Measurements from ENCODE around the gene USB1.

Gene USB1

DNA sequence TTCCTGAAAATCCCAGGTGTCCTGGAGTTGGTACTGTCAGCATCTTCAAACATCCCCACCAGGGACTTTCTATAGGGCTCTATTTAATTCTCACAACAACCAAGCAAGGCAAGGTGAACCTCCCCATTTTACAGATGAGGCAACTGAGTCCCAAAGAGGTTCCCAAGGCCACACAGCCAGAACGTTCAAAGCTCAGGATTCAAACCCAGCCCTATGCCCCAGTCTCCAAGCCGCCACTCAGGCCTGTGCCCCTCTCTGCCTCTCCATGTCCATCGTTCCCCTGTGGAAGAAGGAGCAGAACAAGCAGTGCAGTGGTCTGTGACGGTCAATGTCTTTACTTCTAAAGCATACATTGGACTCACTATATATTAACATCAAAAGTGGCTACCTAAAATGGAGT, 6.8 kb upstream of the USB1 start:
- Mint-ChIP-seq H3K4me3 (no peak overlapping the region), H3K4me1 (ENCODE audit: low read depth) (peaks cover 54% of the 10 kb centered on the region), H3K27me3 (no peaks in the 10 kb centered on the region), H3K9me3 (no peaks in the 10 kb centered on the region), H3K27ac (no peak overlapping the region), H3K36me3 (ENCODE audit: low read depth) (peaks cover 57% of the 10 kb centered on the region)
- intact Hi-C loops (cut with micrococcal nuclease): no loop called here

DNA sequence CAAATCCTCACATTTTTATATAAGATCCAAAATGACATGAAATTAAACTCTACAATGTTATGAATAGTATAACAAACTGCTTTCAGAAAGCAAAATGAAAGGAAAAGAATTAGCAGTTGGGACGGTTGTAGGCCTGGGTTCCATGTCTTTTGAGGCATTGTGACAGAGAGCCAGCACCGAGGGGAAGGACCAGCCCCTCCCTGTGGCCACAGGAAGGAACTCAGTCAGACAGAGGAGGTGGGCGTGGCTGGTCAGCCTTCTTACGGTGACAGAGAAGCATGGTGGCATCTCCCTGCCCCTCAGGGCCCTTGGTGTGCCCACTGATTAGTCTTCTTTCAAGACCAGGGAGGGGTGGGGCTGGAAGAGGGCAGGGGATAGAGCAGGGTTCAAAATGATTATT, 6.4 kb upstream of the USB1 start:
- Mint-ChIP-seq H3K4me1 (ENCODE audit: low read depth) (peaks cover 55% of the 10 kb centered on the region), H3K27me3 (no peaks in the 10 kb centered on the region), H3K27ac (no peak overlapping the region), H3K36me3 (ENCODE audit: low read depth) (peaks cover 57% of the 10 kb centered on the region), H3K4me3 (no peak overlapping the region), H3K9me3 (no peaks in the 10 kb centered on the region)
- intact Hi-C loops (cut with micrococcal nuclease): no loop called here

DNA sequence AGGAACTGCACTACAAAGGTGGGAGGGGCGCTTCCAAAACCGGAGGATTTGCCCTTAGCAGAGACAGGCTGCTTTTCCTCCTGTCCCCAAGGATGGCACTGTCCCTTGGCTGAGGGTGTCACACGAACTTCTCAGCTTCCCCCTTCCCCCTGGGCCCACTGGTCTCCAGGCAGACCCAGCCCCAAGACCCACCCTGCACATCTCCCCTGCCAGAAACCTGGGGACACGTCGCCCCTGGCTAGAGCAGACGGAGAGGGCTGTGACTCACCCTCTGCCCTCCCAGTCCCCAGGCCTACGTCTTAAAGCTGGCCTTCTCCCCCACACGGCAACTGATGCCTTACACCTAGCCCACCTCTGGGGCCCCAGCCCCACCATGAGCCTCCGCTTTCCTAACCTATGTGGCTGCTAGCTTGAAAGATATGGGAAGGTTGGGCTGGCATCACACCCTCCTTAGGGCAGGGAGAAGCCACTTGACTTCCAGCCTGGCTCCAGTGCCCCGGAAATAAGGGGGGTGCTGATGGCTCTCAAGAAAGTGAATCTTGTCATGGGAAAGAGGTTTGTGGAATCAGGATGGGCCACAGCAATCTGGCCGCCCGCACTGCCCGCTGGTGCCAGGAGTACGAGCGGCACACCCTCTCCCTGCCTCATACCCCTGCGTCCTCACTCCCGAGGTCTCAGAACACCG, 5.3 kb upstream of the USB1 start:
- Mint-ChIP-seq H3K9me3 (no peaks in the 10 kb centered on the region), H3K27me3 (no peaks in the 10 kb centered on the region), H3K4me1 (ENCODE audit: low read depth) (peaks cover 56% of the 10 kb centered on the region), H3K27ac (peak overlapping the region; percentile 42), H3K4me3 (no peak overlapping the region), H3K36me3 (ENCODE audit: low read depth) (peaks cover 59% of the 10 kb centered on the region)
- intact Hi-C loops (cut with micrococcal nuclease): no loop called here

DNA sequence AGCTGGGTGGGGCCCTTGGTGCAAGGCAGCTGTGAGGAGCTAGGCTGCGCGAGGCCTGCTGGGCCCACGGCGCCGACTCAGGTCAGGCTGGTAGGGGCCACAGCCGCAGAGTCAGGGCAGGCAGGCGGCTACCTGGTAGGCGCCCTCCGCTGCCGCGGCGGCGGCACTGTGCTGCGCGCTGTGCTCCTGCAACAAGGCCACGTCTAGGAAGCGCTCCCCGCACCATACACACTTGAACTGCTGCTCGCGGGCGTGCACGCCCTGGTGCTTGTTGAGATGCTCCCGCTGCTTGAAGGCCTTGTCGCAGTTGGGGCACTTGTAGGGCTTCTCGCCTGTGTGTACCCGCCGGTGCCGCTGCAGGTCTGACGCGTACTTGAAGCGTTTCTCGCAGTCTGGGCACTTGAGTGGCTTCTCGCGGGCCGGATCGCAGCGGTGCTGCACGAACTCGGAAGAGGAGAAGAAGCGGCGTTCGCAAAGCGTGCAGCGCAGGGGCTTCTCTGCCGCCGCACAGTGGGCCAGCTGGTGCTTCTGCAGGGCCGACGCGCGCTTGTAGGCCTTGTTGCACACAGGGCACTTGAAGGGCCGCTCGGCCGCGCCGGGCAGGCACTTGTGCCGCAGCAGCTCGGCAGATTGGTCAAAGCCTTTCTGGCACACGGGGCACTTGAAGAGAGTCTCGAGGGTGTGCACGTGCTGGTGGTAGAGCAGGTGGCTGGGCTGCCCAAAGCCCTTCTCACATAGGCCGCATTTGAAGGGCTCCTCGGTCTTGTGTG, 4.6 kb upstream of the USB1 start:
- intact Hi-C loops (cut with micrococcal nuclease): no loop called here
- Mint-ChIP-seq H3K27ac (peak overlapping the region; percentile 42), H3K4me1 (ENCODE audit: low read depth) (peaks cover 62% of the 10 kb centered on the region), H3K27me3 (no peaks in the 10 kb centered on the region), H3K9me3 (no peaks in the 10 kb centered on the region), H3K4me3 (no peak overlapping the region), H3K36me3 (ENCODE audit: low read depth) (peaks cover 67% of the 10 kb centered on the region)

DNA sequence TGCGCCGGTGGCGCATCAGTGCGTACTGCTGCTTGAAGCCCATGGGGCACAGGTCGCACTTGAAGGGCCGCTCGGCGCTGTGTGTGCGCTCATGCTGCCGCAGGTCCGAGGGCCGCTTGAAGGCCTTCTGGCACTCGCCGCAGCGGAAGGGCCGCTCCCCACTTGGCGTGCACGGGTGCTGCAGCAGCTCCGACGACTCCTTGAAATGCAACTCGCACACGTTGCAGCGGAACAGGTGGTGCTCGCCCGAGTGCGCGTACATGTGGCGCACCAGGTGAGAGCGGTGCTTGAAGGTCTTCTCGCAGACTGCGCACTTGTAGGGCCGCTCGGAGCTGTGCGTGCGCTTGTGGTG, 4.1 kb upstream of the USB1 start:
- Mint-ChIP-seq H3K36me3 (ENCODE audit: low read depth) (peaks cover 67% of the 10 kb centered on the region), H3K9me3 (no peaks in the 10 kb centered on the region), H3K4me3 (no peak overlapping the region), H3K4me1 (ENCODE audit: low read depth) (peaks cover 67% of the 10 kb centered on the region), H3K27me3 (no peaks in the 10 kb centered on the region), H3K27ac (no peak overlapping the region)
- intact Hi-C loops (cut with micrococcal nuclease): no loop called here

DNA sequence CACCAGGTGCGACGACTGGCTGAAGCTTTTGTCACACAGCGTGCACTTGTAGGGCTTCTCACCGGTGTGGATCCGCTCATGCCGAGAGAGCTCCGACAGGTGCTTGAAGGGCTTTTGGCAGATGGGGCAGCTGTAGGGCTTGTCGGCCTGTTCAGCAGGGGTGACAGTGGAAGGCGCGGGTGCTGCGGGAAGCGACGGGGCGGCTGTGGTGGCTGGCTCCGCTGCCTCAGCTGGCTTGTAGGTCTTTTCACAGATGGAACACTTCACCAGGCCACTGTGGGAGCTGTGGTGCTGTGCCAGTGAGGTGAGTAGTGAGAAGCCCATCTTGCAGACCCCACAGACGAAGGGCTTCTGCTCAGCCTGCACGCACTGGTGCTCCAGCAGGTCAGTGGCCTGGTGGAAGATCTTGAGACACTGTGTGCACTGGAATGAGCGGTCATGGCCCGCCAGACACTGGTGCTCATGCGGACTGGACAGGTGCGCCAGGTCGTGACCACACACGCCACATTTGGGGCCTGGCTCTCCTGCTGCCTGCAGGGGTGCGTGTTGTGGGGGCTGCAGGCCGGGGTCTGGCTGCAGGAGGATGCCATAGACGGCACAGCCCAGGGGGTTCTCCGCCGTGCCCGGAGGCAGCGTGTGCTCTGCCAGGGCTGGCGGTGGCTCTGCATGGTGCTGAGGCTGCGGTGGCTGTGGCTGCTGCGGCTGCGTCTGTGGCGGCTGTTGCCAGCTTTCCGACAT, 3.5 kb upstream of the USB1 start:
- Mint-ChIP-seq H3K9me3 (no peaks in the 10 kb centered on the region), H3K36me3 (ENCODE audit: low read depth) (peaks cover 70% of the 10 kb centered on the region), H3K4me1 (ENCODE audit: low read depth) (peaks cover 73% of the 10 kb centered on the region), H3K27me3 (no peaks in the 10 kb centered on the region), H3K4me3 (peak overlapping the region; percentile 26), H3K27ac (peak overlapping the region; percentile 79)
- intact Hi-C loops (cut with micrococcal nuclease): no loop called here

DNA sequence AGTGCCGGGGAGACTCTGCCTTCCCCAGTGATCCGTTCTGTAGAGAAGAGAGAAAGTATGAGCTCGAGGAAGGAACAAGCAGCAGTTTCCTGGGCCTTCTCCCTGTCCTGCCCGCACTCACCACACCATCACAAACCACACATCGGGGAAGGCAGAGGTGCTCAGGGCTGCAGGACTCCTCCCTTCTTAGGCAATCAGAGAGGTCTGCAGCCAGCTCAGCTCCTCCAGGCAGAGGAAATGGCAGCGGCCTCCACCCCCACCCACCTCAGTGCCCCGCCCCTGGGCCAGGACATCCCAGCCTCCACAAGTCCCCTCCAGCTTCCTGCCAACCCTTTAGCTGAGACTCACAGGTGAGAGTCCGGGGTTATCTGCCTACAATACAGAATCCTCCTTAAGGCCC, 2.7 kb upstream of the USB1 start:
- intact Hi-C loops (cut with micrococcal nuclease): no loop called here
- Mint-ChIP-seq H3K27me3 (no peaks in the 10 kb centered on the region), H3K4me3 (peak overlapping the region; percentile 49), H3K9me3 (no peaks in the 10 kb centered on the region), H3K4me1 (ENCODE audit: low read depth) (peaks cover 78% of the 10 kb centered on the region), H3K27ac (peak overlapping the region; percentile 79), H3K36me3 (ENCODE audit: low read depth) (peaks cover 70% of the 10 kb centered on the region)

DNA sequence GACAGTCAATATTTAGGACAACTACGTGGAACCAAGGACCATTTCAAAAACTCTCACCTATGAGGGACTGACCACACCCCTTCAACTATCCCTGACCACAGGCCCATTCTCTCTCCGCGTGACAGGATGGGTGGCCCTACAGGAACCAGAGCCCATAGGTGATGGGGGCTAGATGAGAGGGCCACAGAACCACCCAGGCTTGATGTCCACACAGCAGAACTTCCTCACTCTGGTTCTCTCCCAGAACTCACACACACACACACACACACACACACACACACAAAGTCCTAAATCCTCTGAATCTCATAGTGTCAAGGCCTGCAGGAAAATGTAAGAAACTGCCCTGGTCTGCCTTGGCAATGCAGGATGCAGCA, 2.2 kb upstream of the USB1 start:
- Mint-ChIP-seq H3K27ac (peak overlapping the region; percentile 79), H3K9me3 (no peaks in the 10 kb centered on the region), H3K27me3 (no peaks in the 10 kb centered on the region), H3K4me3 (peak overlapping the region; percentile 77), H3K4me1 (ENCODE audit: low read depth) (peaks cover 77% of the 10 kb centered on the region), H3K36me3 (ENCODE audit: low read depth) (peaks cover 70% of the 10 kb centered on the region)
- intact Hi-C loops (cut with micrococcal nuclease): no loop called here

DNA sequence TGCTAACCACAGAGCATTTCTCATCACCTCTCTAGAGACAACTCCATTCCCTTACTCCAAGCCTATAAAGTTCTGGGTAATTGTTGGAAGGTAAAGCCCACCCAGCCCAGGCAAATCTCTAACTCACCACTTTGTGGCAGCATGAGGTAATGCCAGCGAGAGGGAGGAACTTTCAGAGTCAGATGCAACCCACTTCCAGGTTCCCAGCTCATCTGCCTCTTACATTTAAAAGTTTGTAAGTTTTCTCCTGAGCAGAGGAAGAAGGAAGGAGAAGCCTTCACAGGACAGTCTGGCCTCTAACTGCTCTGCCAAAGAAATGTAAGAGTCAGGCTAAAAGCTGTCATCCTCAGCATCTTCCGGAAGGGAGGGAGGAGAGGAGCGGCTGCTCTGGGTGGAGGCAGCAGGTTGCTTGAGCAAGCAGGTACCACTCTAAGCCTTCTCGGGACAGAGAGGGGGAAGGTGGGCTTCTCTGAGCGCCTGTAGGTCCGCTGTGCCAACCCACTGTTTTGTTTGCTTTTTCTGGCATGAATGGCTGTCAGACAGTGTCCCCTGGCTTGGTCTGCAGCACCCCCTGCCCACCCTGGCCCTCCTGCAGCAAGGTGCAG, 1.7 kb upstream of the USB1 start:
- intact Hi-C loops (cut with micrococcal nuclease): no loop called here
- Mint-ChIP-seq H3K27ac (peak overlapping the region; percentile 79), H3K4me1 (ENCODE audit: low read depth) (peaks cover 77% of the 10 kb centered on the region), H3K9me3 (no peaks in the 10 kb centered on the region), H3K4me3 (peak overlapping the region; percentile 77), H3K36me3 (ENCODE audit: low read depth) (peaks cover 70% of the 10 kb centered on the region), H3K27me3 (no peaks in the 10 kb centered on the region)

DNA sequence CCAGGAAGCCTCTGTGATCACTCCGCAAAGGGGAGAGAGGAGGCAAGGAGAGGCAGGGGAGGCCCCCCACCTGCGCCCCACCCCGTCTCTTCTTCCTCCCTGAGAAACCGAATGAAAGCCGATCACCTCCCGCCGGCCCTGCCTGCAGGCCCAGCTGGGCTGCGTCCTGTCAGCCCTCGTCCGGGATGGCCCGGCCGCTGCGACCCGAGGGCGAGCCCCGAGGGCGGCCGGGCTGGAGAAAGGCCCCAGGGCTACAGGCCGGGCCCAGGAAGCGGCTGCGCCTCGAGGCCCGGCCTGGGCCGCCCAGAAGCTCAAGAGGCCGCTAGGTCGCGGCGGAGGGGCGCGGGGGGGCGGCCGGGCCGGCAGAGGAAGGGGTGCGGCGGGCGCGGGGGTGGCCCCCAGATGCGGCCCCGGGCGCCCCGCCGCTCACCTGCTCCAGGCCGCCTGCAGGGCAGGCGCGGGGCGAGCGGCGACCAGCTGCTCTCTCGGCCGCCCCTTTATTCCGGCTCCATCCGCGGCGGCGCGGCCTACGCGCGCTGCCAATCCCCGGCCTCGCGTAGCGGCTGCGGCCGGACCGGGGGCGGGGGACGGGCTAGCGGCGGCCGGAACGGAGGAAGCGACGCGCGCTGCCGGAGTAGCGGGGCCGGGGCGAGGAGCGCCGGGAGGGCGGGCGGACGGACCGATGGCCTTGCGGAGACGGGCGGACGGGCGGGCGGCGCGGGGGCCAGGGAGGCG, 1.1 kb upstream of the USB1 start, which contains the start of gene ZNF319:
TSS of gene ZNF319 (minus strand) at position 702 of the 735 bp plus-strand sequence. CDS start 2,407 bp downstream, outside the sequence.
- Mint-ChIP-seq H3K27me3 (no peaks in the 10 kb centered on the region), H3K36me3 (ENCODE audit: low read depth) (peaks cover 70% of the 10 kb centered on the region), H3K4me1 (ENCODE audit: low read depth) (peaks cover 77% of the 10 kb centered on the region)

DNA sequence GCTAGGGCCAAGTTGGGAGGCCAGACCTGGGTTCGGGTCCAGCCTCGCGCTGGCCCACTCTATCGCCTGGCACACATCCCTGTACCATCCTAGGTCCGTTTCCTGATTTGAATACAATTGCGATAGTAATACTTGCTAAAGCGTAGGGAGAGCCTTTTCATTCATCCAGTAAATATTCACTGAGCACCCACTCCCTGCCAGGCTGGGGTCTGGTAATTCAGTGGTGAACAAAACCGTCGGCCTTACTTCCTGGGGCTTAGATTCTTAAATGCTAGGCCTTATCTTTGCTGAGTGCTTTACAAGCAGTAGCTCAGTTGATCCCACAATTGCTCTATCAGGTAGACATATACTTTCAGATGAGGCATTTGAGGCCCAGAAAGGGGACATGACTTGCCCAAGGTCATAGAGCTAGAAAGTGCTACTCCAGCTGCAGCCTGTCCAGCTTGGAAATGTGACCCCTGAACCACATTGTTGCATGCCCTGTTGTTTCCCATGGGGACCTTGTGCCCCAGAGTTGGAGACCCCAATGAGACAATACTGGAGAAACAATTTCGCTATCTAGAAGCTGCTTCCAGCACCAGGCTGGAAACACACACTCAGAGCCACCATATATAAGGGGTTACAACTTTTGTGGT, 691 bp downstream of the USB1 start:
- H3K4me3 Mint-ChIP-seq: peak overlapping the region; percentile 97
- peaks cover 66% of the 10 kb centered on the region for H3K36me3 Mint-ChIP-seq (ENCODE audit: low read depth)
- peak overlapping the region; percentile 94 for H3K27ac Mint-ChIP-seq
- no peaks in the 10 kb centered on the region for H3K27me3 Mint-ChIP-seq
- peaks cover 61% of the 10 kb centered on the region for H3K4me1 Mint-ChIP-seq (ENCODE audit: low read depth)
- intact Hi-C loops (cut with micrococcal nuclease): loop anchor here (2.0 to 5.0 kb wide), 3 partner anchors 200 to 265 kb away; partner anchors contain the start of genes KATNB1 and KIFC3
- no peaks in the 10 kb centered on the region for H3K9me3 Mint-ChIP-seq

More for the DNA sequence above, 1.1 kb upstream of the USB1 start, which contains the start of gene ZNF319:
- H3K9me3 Mint-ChIP-seq: no peaks in the 10 kb centered on the region
- peak within 1 kb of the TSS; percentile 97 for H3K4me3 Mint-ChIP-seq
- peak within 1 kb of the TSS; percentile 94 for H3K27ac Mint-ChIP-seq
- intact Hi-C loops (cut with micrococcal nuclease): loop anchor here (2.0 to 5.0 kb wide), 3 partner anchors 198 to 263 kb away; partner anchors contain the start of genes KATNB1 and KIFC3

DNA sequence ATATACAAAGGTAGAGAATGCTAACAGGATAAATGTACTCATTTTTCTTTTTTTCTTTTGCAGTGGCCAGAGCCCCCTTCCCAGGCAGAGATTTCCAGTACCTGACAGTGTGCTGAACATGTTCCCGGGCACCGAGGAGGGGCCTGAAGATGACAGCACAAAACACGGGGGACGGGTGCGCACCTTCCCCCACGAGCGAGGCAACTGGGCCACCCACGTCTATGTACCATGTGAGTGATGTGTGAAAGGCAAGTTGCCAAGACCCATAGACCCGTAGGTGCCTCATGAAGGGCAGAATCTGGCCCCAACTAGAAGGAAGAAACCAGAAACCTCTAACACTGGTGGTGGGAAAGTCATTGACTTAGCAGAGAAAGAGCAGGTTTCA, 1.2 kb downstream of the USB1 start:
- Mint-ChIP-seq H3K4me3 (no peak overlapping the region), H3K9me3 (no peaks in the 10 kb centered on the region), H3K36me3 (ENCODE audit: low read depth) (peaks cover 66% of the 10 kb centered on the region), H3K4me1 (ENCODE audit: low read depth) (peaks cover 58% of the 10 kb centered on the region), H3K27ac (no peak overlapping the region), H3K27me3 (no peaks in the 10 kb centered on the region)
- intact Hi-C loops (cut with micrococcal nuclease): loop anchor here (5.0 kb wide), 2 partner anchors 200 to 265 kb away; partner anchors contain the start of genes KATNB1 and KIFC3

DNA sequence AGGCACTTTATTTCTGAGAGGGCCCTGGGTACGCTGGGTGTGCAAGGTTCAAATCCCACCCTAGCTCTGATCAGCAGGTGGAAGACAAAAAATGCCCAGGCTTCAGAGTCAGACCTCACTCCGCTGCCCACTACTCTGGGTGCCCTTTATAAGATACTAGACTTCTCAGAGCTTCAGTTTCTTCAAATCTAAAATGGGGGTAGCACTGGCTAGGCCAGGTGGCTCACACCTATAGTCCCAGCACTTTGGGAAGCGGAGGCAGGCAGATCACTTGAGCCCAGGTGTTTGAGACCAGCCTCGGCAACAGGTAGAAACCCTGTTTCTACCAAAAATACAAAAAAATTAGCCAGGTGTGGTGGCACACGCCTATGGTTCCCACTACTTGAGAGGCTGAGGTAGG, 1.7 kb downstream of the USB1 start:
- no peak overlapping the region for H3K27ac Mint-ChIP-seq
- intact Hi-C loops (cut with micrococcal nuclease): loop anchor here (5.0 kb wide), 2 partner anchors 201 to 266 kb away; partner anchors contain the start of genes KATNB1 and KIFC3
- no peaks in the 10 kb centered on the region for H3K27me3 Mint-ChIP-seq
- H3K36me3 Mint-ChIP-seq (ENCODE audit: low read depth): peaks cover 66% of the 10 kb centered on the region
- no peaks in the 10 kb centered on the region for H3K9me3 Mint-ChIP-seq
- peaks cover 52% of the 10 kb centered on the region for H3K4me1 Mint-ChIP-seq (ENCODE audit: low read depth)
- H3K4me3 Mint-ChIP-seq: no peak overlapping the region

All from dendritic cell treated with granulocyte-macrophage colony-stimulating factor and Interleukin-4, amounts not matched to agents 40 ng/mL and 50 ng/mL, for 4 days (primary cell).